Thoracic aorta (tissue), 2 donors: Measurements from ENCODE around the gene MPPED1. TPM values are rescaled to one million over a fixed set of nuclear protein-coding genes. Genes with fewer than 3 reads are reported as not detected.

Source experiments
- ATAC-seq: fragments of 150-250 bp; one replicate; pipeline ENCODE4 v1.8.0; 2017; ENCODE audit warnings: low read depth; ENCODE audit not compliant: insufficient number of reproducible peaks, low FRiP score
- DNase-seq: peaks from one replicate; pipeline ENCODE4 v3.0.0-alpha.2; 2020; ENCODE audit warnings: low spot score
- H3K27ac ChIP-seq, 2 donors: fragments of 200-600 bp; sonication (generic); 1 replicate in 1 of 2; 2 replicates in 1 of 2; pipeline ENCODE4 v1.5.1; 2016; ENCODE audit warnings: mild to moderate bottlenecking in 2 of 2, moderate library complexity in 2 of 2
- H3K27me3 ChIP-seq: fragments of 200-600 bp; sonication (generic); replicated peaks from 2 replicates; pipeline ENCODE4 v1.6.0; 2016; ENCODE audit warnings: mild to moderate bottlenecking; ENCODE audit not compliant: insufficient read depth
- H3K36me3 ChIP-seq: fragments of 200-600 bp; sonication (generic); one replicate; pipeline ENCODE4 v1.5.1; 2016
- H3K4me1 ChIP-seq, 2 donors: fragments of 200-600 bp; sonication (generic); 1 replicate in 1 of 2; 2 replicates in 1 of 2; pipeline versions ENCODE4 v1.5.1 to v1.6.0; 2016; ENCODE audit warnings: low read depth in 2 of 2, mild to moderate bottlenecking in 1 of 2; ENCODE audit not compliant: control insufficient read depth in 1 of 2
- H3K4me3 ChIP-seq: fragments of 200-600 bp; sonication (generic); 2 replicates; pipeline ENCODE4 v1.5.1; 2016; ENCODE audit warnings: mild to moderate bottlenecking
- H3K9me3 ChIP-seq: fragments of 200-600 bp; sonication (generic); 2 replicates; pipeline ENCODE4 v1.5.1; 2016
- total RNA-seq, 2 donors: library from RNA; depleted of rRNA; stranded (reverse); fragments of >200 nt; gene quantifications; one replicate each; pipeline versions ENCODE4 v1.1.0 to v1.2.3, GENCODE V29; 2016
- TF ChIP-seq, protein P1 (sequence below): fragments of 200-600 bp; sonication (generic); IDR thresholded peaks from one replicate; pipeline ENCODE4 v1.5.1; 2019; ENCODE audit warnings: antibody characterized with exemption

The MPPED1 gene
- total RNA-seq, 2 donors from 2014 or later, result not detected

DNA sequence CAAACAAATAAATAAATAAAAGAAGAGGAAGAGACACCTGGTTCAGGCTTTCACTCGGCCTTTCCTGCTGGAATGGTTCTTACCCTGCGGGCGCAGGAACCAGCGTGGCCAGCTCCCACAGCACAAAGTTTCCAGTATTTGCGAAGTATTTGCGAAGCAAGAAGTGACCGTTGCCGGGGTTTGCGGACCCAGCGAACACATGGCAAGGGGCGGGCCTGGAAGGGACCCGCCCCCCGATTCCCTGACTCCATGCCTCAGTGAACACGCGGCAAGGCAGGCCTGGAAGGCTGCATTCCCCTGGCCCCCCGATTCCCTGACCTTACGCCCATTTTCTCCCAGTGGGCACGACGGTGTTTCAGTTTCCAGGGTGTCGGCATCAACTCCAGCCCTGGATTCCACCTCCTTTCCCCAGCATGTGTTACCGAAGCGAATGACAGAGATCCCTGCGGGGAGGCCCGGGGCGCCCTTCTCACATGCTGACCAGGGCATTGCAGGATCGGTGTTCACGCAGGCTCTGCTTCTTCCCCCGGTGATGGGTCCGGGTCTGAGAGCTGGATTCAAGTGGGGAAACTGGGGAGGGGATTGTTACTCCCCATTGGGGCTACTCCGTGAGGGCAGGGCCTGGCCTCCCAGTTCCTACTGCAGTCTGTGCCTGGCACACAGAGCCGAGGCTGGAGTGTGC is 102.8 kb downstream of the MPPED1 start:
- H3K9me3 ChIP-seq, result no peaks in the 10 kb centered on the region
- no peaks in the 10 kb centered on the region for H3K27me3 ChIP-seq
- no peaks in the 10 kb centered on the region for H3K36me3 ChIP-seq

DNA sequence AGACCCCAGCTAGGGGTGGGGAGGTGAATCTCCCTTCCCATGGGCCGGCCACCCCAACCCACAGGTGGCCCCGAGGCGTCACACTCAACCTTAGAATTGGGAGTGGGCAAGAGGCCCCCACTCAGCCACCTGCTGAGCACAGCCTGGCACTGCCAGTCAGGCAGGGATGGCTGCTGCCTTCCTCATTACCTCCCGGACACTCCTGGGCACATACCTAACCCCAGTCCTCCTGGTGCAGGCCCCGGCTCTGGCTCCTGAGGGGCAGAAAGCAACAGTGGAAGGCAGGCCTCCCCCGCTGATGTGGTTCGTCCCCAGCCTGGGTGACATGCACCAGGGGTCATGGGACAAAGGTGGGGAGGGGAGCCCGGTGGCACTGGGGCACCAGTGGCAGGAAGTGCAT is 103.6 kb downstream of the MPPED1 start:
- H3K27ac ChIP-seq, result no peak overlapping the region
- no peak overlapping the region for H3K4me3 ChIP-seq
- no peaks in the 10 kb centered on the region for H3K36me3 ChIP-seq
- ATAC-seq (no peak), DNase-seq (no peak)
- H3K4me1 ChIP-seq, result no peaks in the 10 kb centered on the region
- no peaks in the 10 kb centered on the region for H3K27me3 ChIP-seq
- TF ChIP-seq, protein P1, sequence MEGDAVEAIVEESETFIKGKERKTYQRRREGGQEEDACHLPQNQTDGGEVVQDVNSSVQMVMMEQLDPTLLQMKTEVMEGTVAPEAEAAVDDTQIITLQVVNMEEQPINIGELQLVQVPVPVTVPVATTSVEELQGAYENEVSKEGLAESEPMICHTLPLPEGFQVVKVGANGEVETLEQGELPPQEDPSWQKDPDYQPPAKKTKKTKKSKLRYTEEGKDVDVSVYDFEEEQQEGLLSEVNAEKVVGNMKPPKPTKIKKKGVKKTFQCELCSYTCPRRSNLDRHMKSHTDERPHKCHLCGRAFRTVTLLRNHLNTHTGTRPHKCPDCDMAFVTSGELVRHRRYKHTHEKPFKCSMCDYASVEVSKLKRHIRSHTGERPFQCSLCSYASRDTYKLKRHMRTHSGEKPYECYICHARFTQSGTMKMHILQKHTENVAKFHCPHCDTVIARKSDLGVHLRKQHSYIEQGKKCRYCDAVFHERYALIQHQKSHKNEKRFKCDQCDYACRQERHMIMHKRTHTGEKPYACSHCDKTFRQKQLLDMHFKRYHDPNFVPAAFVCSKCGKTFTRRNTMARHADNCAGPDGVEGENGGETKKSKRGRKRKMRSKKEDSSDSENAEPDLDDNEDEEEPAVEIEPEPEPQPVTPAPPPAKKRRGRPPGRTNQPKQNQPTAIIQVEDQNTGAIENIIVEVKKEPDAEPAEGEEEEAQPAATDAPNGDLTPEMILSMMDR, result no peak
- H3K9me3 ChIP-seq, result no peaks in the 10 kb centered on the region

More for the DNA sequence above, 102.8 kb downstream of the MPPED1 start:
- ATAC-seq, result no peak
- Histone ChIP-seq H3K27ac (no peak overlapping the region), H3K4me1 (no peaks in the 10 kb centered on the region), H3K4me3 (no peak overlapping the region)
- TF ChIP-seq, protein P1, result no peak
- DNase-seq, result no peak

DNA sequence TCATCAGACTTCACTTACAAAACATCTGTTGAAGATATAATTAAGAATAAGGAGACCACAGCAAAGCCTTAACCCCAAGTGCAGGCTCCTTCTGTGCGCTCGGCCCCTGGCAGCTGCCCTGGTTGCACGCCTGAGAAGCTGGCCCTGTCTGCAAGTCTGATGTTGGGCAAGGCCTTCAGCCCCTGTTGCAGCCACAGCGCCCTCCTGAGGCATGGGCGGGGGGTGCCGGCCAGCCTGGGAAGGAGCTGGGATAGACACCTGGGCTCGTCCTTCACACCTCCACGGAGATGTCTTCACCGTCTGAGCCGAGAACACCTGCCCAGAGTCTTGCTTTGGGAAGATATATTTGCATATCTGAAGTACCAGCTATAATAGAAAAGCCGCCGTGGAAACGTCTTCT is 104.1 kb downstream of the MPPED1 start:
- H3K27ac ChIP-seq, result no peak overlapping the region
- no peaks in the 10 kb centered on the region for H3K36me3 ChIP-seq
- no peak overlapping the region for H3K4me3 ChIP-seq
- ATAC-seq (no peak), DNase-seq (no peak)
- H3K27me3 ChIP-seq, result no peaks in the 10 kb centered on the region
- TF ChIP-seq, protein P1, result no peak
- no peaks in the 10 kb centered on the region for H3K9me3 ChIP-seq
- H3K4me1 ChIP-seq, result no peaks in the 10 kb centered on the region

DNA sequence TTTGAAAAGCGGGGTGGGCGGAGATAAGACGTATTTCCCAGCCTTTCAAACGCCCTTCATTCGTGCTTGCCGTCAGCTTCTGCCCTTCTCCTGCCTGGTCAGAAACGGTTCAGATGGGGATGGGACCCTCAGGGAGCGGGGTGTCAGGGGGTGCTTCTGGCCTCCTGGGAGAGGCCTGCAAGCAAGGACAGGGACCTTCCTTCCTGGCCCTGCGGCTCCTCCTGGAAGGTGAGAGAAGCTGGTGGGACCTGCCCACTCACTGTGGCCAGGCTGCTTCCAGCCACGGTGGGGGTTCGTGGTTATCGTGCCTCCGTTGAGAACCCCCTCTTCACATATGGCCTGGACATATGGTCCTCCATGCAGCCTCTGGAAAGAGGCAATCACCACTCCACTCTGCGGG is 104.6 kb downstream of the MPPED1 start:
- no peak overlapping the region for H3K4me3 ChIP-seq
- TF ChIP-seq, protein P1, result no peak
- no peak overlapping the region for H3K27ac ChIP-seq
- H3K27me3 ChIP-seq, result no peaks in the 10 kb centered on the region
- ATAC-seq (no peak), DNase-seq (no peak)
- H3K4me1 ChIP-seq, result no peaks in the 10 kb centered on the region
- H3K9me3 ChIP-seq, result no peaks in the 10 kb centered on the region
- H3K36me3 ChIP-seq, result no peaks in the 10 kb centered on the region

DNA sequence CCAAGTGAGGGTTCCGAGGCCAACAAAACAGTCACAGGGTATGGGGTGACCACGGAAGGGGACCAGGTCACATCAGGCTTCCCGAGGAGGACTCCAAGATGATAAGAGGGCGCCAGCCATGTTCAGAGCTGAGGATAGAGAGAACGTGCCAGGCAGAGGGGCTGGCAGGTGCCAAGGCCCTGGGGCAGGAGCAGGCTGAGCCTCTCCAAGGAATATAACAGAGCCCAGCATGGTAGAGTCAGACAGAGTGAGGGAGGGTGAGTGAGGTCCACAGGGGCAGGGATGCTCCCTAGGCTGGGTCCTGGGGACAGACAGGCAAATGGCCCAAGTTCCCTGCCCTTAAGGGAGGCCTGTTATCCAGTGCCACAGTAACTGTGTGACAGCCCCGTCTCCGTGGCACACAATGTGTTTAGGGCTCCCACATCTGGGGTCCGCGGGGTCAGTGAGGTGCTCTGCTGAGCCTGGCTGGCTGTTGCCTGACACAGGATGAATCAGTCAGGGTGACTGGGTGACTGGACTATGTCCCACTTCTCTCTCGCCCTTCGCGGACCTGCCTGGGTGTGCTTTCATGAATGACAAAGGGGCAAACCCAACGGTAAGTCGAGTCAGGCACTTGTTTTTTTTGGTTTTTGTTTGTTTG is 105.3 kb downstream of the MPPED1 start:
- Histone ChIP-seq H3K4me1 (no peaks in the 10 kb centered on the region), H3K27me3 (no peaks in the 10 kb centered on the region), H3K36me3 (no peaks in the 10 kb centered on the region), H3K4me3 (no peak overlapping the region), H3K27ac (no peak overlapping the region), H3K9me3 (no peaks in the 10 kb centered on the region)
- ATAC-seq, result no peak
- TF ChIP-seq, protein P1, result no peak
- no peak for DNase-seq
